Measurements from ENCODE around the gene HYOU1. TPM values are rescaled to one million over a fixed set of nuclear protein-coding genes. Genes with fewer than 3 reads are reported as not detected.

Gene HYOU1
- total RNA-seq, 2 experiments from 2014 or later, result 76.5 to 81.4 TPM

- ChIA-PET CTCF (interaction anchor here (0.9 to 2.4 kb wide), 8 partner anchors 10 to 110 kb away, joined by 3 to 8 read pairs (median 3); partner anchors contain the start of genes C2CD2L, HINFP, HMBS and NLRX1), POLR2A (interaction anchor here (0.6 to 3.1 kb wide), 28 partner anchors 8 to 304 kb away, joined by 3 to 60 read pairs (median 5); partner anchors contain the start of genes C2CD2L, CBL, DDX6 and HINFP)
- Mint-ChIP-seq H3K4me3 (peak overlapping the region; percentile 79), H3K36me3 (ENCODE audit: low read depth) (peaks cover 42% of the 10 kb centered on the region), H3K9me3 (no peaks in the 10 kb centered on the region), H3K27me3 (no peaks in the 10 kb centered on the region), H3K27ac (peak overlapping the region; percentile 68), H3K4me1 (ENCODE audit: low read depth) (peaks cover 31% of the 10 kb centered on the region)
- Histone ChIP-seq H3K36me3 (ENCODE audit: insufficient read depth, low read length) (peaks cover 23% of the 10 kb centered on the region), H3K27me3 (ENCODE audit: control insufficient read depth in 1 of 2, insufficient read depth in 2 of 2, low read length in 2 of 2) (no peaks in the 10 kb centered on the region), H3K27ac (ENCODE audit: low read depth in 1 of 2, low read length in 2 of 2) (peak overlapping the region; percentile 61 to 62), H3K4me1 (ENCODE audit: insufficient read depth, low read length) (peaks cover 39% of the 10 kb centered on the region), H3K9me3 (ENCODE audit: control insufficient read depth in 1 of 2, insufficient read depth in 1 of 2, low read length in 2 of 2) (no peaks in the 10 kb centered on the region), H3K4me3 (ENCODE audit: low read length) (peak overlapping the region; percentile 86)
- peak in 4 of 14 experiments; percentile 43 to 72 (median 54) for DNase-seq
- ATAC-seq (ENCODE audit: poor library complexity), result peak; percentile 11
- intact Hi-C loops (cut with DNase I, micrococcal nuclease), result loop anchor here (1.0 to 2.0 kb wide), 6 partner anchors 9 to 102 kb away; partner anchors contain the start of genes HYOU1 (in 2 of the 2), HINFP (in 1 of the 2), SLC37A4 (in 1 of the 2) and VPS11 (in 1 of the 2)
- peak; percentile 62 for TF ChIP-seq CTCF (IDR thresholded peaks at IDR 0.05)
Observed at GRCh38 chr11:119094816-119095065, 37.7 kb upstream of the HYOU1 start.

- DNase-seq (peak in 11 of 14 experiments; percentile 18 to 74 (median 52)), ATAC-seq (ENCODE audit: poor library complexity) (peak; percentile 2)
- Histone ChIP-seq H3K36me3 (ENCODE audit: insufficient read depth, low read length) (peaks cover 23% of the 10 kb centered on the region), H3K27ac (ENCODE audit: low read depth in 1 of 2, low read length in 2 of 2) (peak overlapping the region; percentile 50 to 62), H3K4me1 (ENCODE audit: insufficient read depth, low read length) (peaks cover 39% of the 10 kb centered on the region), H3K4me3 (ENCODE audit: low read length) (peak overlapping the region; percentile 86), H3K9me3 (ENCODE audit: control insufficient read depth in 1 of 2, insufficient read depth in 1 of 2, low read length in 2 of 2) (no peaks in the 10 kb centered on the region), H3K27me3 (ENCODE audit: control insufficient read depth in 1 of 2, insufficient read depth in 2 of 2, low read length in 2 of 2) (no peaks in the 10 kb centered on the region)
- intact Hi-C loops (cut with DNase I, micrococcal nuclease), result loop anchor here (1.0 to 2.0 kb wide), 5 partner anchors 9 to 103 kb away; partner anchors contain the start of genes HYOU1 (in 2 of the 2), HINFP (in 1 of the 2) and SLC37A4 (in 1 of the 2)
- peak overlapping the region; percentile 79 for H3K4me3 Mint-ChIP-seq
- peaks cover 31% of the 10 kb centered on the region for H3K4me1 Mint-ChIP-seq (ENCODE audit: low read depth)
- peaks cover 42% of the 10 kb centered on the region for H3K36me3 Mint-ChIP-seq (ENCODE audit: low read depth)
- ChIA-PET CTCF (interaction anchor here (0.9 to 2.4 kb wide), 5 partner anchors 9 to 111 kb away, joined by 3 to 8 read pairs (median 3); partner anchors contain the start of genes C2CD2L, HMBS and VPS11), POLR2A (interaction anchor here (0.6 to 3.1 kb wide), 27 partner anchors 8 to 303 kb away, joined by 3 to 60 read pairs (median 5); partner anchors contain the start of genes C2CD2L, CBL, DDX6 and HINFP)
- H3K9me3 Mint-ChIP-seq, result no peaks in the 10 kb centered on the region
- no peaks in the 10 kb centered on the region for H3K27me3 Mint-ChIP-seq
- no peak for TF ChIP-seq CTCF (IDR thresholded peaks at IDR 0.05)
- peak overlapping the region; percentile 68 for H3K27ac Mint-ChIP-seq
Observed at GRCh38 chr11:119093942-119094815, 37.2 kb upstream of the HYOU1 start.

- no peak for TF ChIP-seq CTCF (IDR thresholded peaks at IDR 0.05)
- H3K9me3 Mint-ChIP-seq, result no peaks in the 10 kb centered on the region
- Histone ChIP-seq H3K9me3 (ENCODE audit: control insufficient read depth in 1 of 2, insufficient read depth in 1 of 2, low read length in 2 of 2) (no peaks in the 10 kb centered on the region), H3K4me1 (ENCODE audit: insufficient read depth, low read length) (peaks cover 39% of the 10 kb centered on the region), H3K4me3 (ENCODE audit: low read length) (peak overlapping the region; percentile 86), H3K27me3 (ENCODE audit: control insufficient read depth in 1 of 2, insufficient read depth in 2 of 2, low read length in 2 of 2) (no peaks in the 10 kb centered on the region), H3K36me3 (ENCODE audit: insufficient read depth, low read length) (peaks cover 19% of the 10 kb centered on the region), H3K27ac (ENCODE audit: low read depth in 1 of 2, low read length in 2 of 2) (no peak overlapping the region)
- peak overlapping the region; percentile 79 for H3K4me3 Mint-ChIP-seq
- DNase-seq, result no peak
- peak overlapping the region; percentile 68 for H3K27ac Mint-ChIP-seq
- CTCF ChIA-PET, result no interaction called here
- ATAC-seq (ENCODE audit: poor library complexity), result no peak
- POLR2A ChIA-PET, result interaction anchor here (1.0 to 2.9 kb wide), 12 partner anchors 8 to 76 kb away, joined by 3 to 60 read pairs (median 8); partner anchors contain the start of genes C2CD2L, HMBS, HYOU1 and NLRX1
- peaks cover 32% of the 10 kb centered on the region for H3K36me3 Mint-ChIP-seq (ENCODE audit: low read depth)
- peaks cover 25% of the 10 kb centered on the region for H3K4me1 Mint-ChIP-seq (ENCODE audit: low read depth)
- no peaks in the 10 kb centered on the region for H3K27me3 Mint-ChIP-seq
- intact Hi-C loops (cut with DNase I, micrococcal nuclease), result no loop called here
Observed at GRCh38 chr11:119092880-119093842, 36.2 kb upstream of the HYOU1 start.
